HepG2 (cell line): ENCODE measurements around the gene AADACL4. TPM values are rescaled to one million over a fixed set of nuclear protein-coding genes. Genes with fewer than 3 reads are reported as not detected.
A peak's percentile ranks its signal among the peaks of the same experiment; 100 is the strongest.

ENCODE experiments used
- ARHGAP35 ChIP-seq: sonication (generic); formaldehyde crosslinking; IDR thresholded peaks from 2 replicates; pipeline ENCODE4 v1.9.0; 2022; ENCODE audit warnings: mild to moderate bottlenecking, inconsistent platforms, moderate library complexity, missing genetic modification reagents, borderline replicate concordance
- CHCHD3 ChIP-seq: sonication (generic); formaldehyde crosslinking; IDR thresholded peaks from 2 replicates; pipeline ENCODE4 v1.8.0; 2022; ENCODE audit warnings: mild to moderate bottlenecking, missing genetic modification reagents, moderate library complexity
- CHD2 ChIP-seq: IDR thresholded peaks from 2 replicates; pipeline ENCODE4 v1.6.1; 2011; ENCODE audit warnings: low read depth, low read length, improper control_type of control experiment
- FOXK2 ChIP-seq: fragments of 450-650 bp; IDR thresholded peaks from 2 replicates; pipeline ENCODE4 v1.6.1; 2016
- HBP1 ChIP-seq: IDR thresholded peaks from 2 replicates; pipeline ENCODE4 v1.6.1; 2016; ENCODE audit warnings: low read depth, control low read depth
- HES4 ChIP-seq: sonication (generic); formaldehyde crosslinking; IDR thresholded peaks from 2 replicates; pipeline ENCODE4 v1.9.0; 2021; ENCODE audit warnings: mild to moderate bottlenecking, missing genetic modification reagents, borderline replicate concordance
- IRX3 ChIP-seq: sonication (generic); formaldehyde crosslinking; IDR thresholded peaks from 2 replicates; pipeline ENCODE4 v1.8.1; 2023; ENCODE audit warnings: mild to moderate bottlenecking, low read depth, missing genetic modification reagents, borderline replicate concordance
- JUN ChIP-seq: sonication (generic); formaldehyde crosslinking; IDR thresholded peaks from 2 replicates; pipeline ENCODE4 v1.4.0; 2020; ENCODE audit warnings: mild to moderate bottlenecking, missing genetic modification reagents
- NKX3-1 ChIP-seq: sonication (generic); formaldehyde crosslinking; IDR thresholded peaks from 2 replicates; pipeline ENCODE4 v1.5.0; 2020; ENCODE audit warnings: missing genetic modification reagents
- PBX2 ChIP-seq: IDR thresholded peaks from 2 replicates; pipeline ENCODE4 v1.6.1; 2016; ENCODE audit warnings: control low read depth
- POGZ ChIP-seq: sonication (generic); formaldehyde crosslinking; IDR thresholded peaks from 2 replicates; pipeline ENCODE4 v1.4.0; 2020; ENCODE audit warnings: mild to moderate bottlenecking, missing genetic modification reagents
- SKI ChIP-seq: fragments of 450-650 bp; IDR thresholded peaks from one replicate; pipeline ENCODE4 v1.6.1; 2018; ENCODE audit warnings: mild to moderate bottlenecking; ENCODE audit not compliant: partially characterized antibody
- TOE1 ChIP-seq: sonication (generic); formaldehyde crosslinking; IDR thresholded peaks from 2 replicates; pipeline ENCODE4 v1.4.0; 2020; ENCODE audit warnings: mild to moderate bottlenecking, missing genetic modification reagents
- WIZ ChIP-seq: sonication (generic); formaldehyde crosslinking; IDR thresholded peaks from 2 replicates; pipeline ENCODE4 v1.5.1; 2020; ENCODE audit warnings: mild to moderate bottlenecking, missing genetic modification reagents
- ZBTB39 ChIP-seq: sonication (generic); formaldehyde crosslinking; IDR thresholded peaks from 2 replicates; pipeline ENCODE4 v1.5.0; 2020; ENCODE audit warnings: missing genetic modification reagents
- ZBTB46 ChIP-seq: sonication (generic); formaldehyde crosslinking; IDR thresholded peaks from 2 replicates; pipeline ENCODE4 v1.4.0; 2020; ENCODE audit warnings: mild to moderate bottlenecking, missing genetic modification reagents, borderline replicate concordance
- ZC3H4 ChIP-seq: sonication (generic); formaldehyde crosslinking; IDR thresholded peaks from 2 replicates; pipeline ENCODE4 v1.4.0; 2020; ENCODE audit warnings: missing genetic modification reagents, borderline replicate concordance
- ZFP82 ChIP-seq: sonication (generic); formaldehyde crosslinking; IDR thresholded peaks from 2 replicates; pipeline ENCODE4 v1.5.1; 2020; ENCODE audit warnings: mild to moderate bottlenecking, missing genetic modification reagents, borderline replicate concordance
- ZMYM4 ChIP-seq: sonication (generic); formaldehyde crosslinking; IDR thresholded peaks from 2 replicates; pipeline ENCODE4 v1.8.1; 2023; ENCODE audit warnings: mild to moderate bottlenecking, missing genetic modification reagents
- ZNF326 ChIP-seq: sonication (generic); formaldehyde crosslinking; IDR thresholded peaks from 2 replicates; pipeline ENCODE4 v1.4.0; 2020; ENCODE audit warnings: missing genetic modification reagents, borderline replicate concordance
- ZNF496 ChIP-seq: sonication (generic); formaldehyde crosslinking; IDR thresholded peaks from 2 replicates; pipeline ENCODE4 v1.8.1; 2023; ENCODE audit warnings: mild to moderate bottlenecking, moderate library complexity, missing genetic modification reagents; ENCODE audit not compliant: insufficient replicate concordance
- ZNF607 ChIP-seq: sonication (generic); formaldehyde crosslinking; IDR thresholded peaks from 2 replicates; pipeline ENCODE4 v1.5.1; 2020; ENCODE audit warnings: missing genetic modification reagents, mild to moderate bottlenecking, borderline replicate concordance
- ZNF737 ChIP-seq: sonication (generic); formaldehyde crosslinking; IDR thresholded peaks from 2 replicates; pipeline ENCODE4 v1.5.0; 2020; ENCODE audit warnings: missing genetic modification reagents, mild to moderate bottlenecking, borderline replicate concordance
- ZSCAN9 ChIP-seq: IDR thresholded peaks from 2 replicates; pipeline ENCODE4 v1.6.1; 2016; ENCODE audit warnings: borderline replicate concordance
- polyA plus RNA-seq, 8 experiments: library from polyadenylated mRNA; depleted of rRNA in 3 of 8; stranded (reverse) in 7 of 8; unstranded in 1 of 8; fragments of >200 nt; fragmentation: Illumina TruSeq in 4 of 8; extraction: Trizol in 4 of 8; gene quantifications; 2 replicates each; pipeline versions ENCODE4 v1.2.1 to v1.2.3, GENCODE V29; 2011 to 2016; ENCODE audit warnings: low read depth in 4 of 8, missing spikeins in 1 of 8, mixed read lengths in 1 of 8; ENCODE audit not compliant: insufficient read depth in 1 of 8
- total RNA-seq, 5 experiments: library from RNA; depleted of rRNA; stranded (reverse); fragments of >200 nt; fragmentation: Illumina TruSeq; extraction: Trizol; gene quantifications; 2 replicates each; pipeline ENCODE4 v1.2.3, GENCODE V29; 2016; ENCODE audit warnings: low read depth in 1 of 5

The AADACL4 gene
- total and polyA plus RNA-seq, 2 of the 13 experiments (the other 11 are each of a cell fraction or from before 2014, with no cell fraction given), result not detected

- 0 out of 2 replicates have a peak, but pooled peaks have one; percentile 54 for TF ChIP-seq HBP1 (CRISPR knock-in tag)
- 0 out of 2 replicates have a peak, but pooled peaks have one; percentile 22 for TF ChIP-seq ZNF607 (CRISPR knock-in tag)
- no peak for TF ChIP-seq TOE1 (CRISPR knock-in tag)
- peak; percentile 54; the same call in 1 of the 2 replicates for TF ChIP-seq ZBTB39 (CRISPR knock-in tag)
- peak; percentile 95 for TF ChIP-seq SKI
- TF ChIP-seq ZNF737, result no peak
- no peak for TF ChIP-seq CHD2
- TF ChIP-seq JUN, result 0 out of 2 replicates have a peak, but pooled peaks have one; percentile 48
- peak; percentile 54 for TF ChIP-seq ZMYM4 (CRISPR knock-in tag)
- no peak for TF ChIP-seq WIZ (CRISPR knock-in tag)
- no peak for TF ChIP-seq ZC3H4 (CRISPR knock-in tag)
- peak; percentile 70 for TF ChIP-seq FOXK2
- no peak for TF ChIP-seq ZNF326 (CRISPR knock-in tag)
- TF ChIP-seq HES4 (CRISPR knock-in tag), result no peak
- peak; percentile 57; the same call in 1 of the 2 replicates for TF ChIP-seq PBX2
- TF ChIP-seq ZFP82 (CRISPR knock-in tag), result no peak
- TF ChIP-seq POGZ (CRISPR knock-in tag), result 0 out of 2 replicates have a peak, but pooled peaks have one; percentile 29
- no peak for TF ChIP-seq NKX3-1 (CRISPR knock-in tag)
- no peak for TF ChIP-seq CHCHD3
- TF ChIP-seq ZSCAN9 (CRISPR knock-in tag), result peak; percentile 71; the same call in 1 of the 2 replicates
- TF ChIP-seq ZNF496 (CRISPR knock-in tag), result no peak
- no peak for TF ChIP-seq ZBTB46 (CRISPR knock-in tag)
- no peak for TF ChIP-seq ARHGAP35 (CRISPR knock-in tag)
- TF ChIP-seq IRX3 (CRISPR knock-in tag), result no peak
Measured at GRCh38 chr1:12604114-12604874, 39.6 kb upstream of the AADACL4 start (continued).
